Measurements from ENCODE around the gene CCSER2.
"Not testable (repeated sequence)": the region's sequence is repeated elsewhere in the genome, so short reads cannot be mapped to it uniquely, and the experiment has no call there.

Gene CCSER2

DNA sequence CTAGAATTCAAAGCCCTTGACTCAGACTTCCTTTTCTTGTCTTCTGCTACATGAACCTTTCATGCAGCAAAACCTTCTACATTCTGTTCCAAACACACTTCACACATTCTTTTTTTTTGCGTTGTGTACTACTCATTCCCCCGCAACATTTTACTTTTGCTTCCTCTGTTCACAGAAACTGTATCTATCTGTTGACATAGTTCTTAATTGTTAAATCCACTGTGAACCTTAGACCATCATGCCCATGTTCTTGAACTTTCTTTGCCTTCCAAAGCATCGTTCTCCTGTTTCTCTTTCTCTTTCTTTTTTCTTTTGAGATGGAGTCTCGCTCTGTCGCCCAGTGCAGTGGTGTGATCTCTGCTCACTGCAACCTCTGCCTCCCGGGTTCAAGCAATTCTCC lies 14.2 kb downstream of the CCSER2 start:
- in situ Hi-C loops (cut with HindIII; ENCODE audit: low sequenced_read_pairs), result no loop called here

DNA sequence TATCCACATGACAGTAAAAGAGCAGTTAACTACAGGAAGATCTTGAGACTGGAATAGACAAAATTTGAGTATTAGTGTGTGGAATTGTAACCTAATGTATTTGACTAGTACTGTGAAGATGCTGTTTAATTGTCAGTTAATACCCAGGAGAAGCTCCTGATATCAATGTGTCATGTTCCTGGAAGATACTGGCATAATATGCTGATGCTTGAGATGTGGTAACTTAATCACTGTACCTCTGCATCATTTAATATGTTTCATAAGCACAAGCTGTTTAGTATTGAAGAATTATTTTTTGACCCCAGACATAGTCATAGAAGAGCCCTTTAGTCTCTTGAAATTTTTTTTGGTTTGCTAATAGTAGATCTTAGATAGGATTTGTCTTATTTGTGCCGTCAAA lies 15.4 kb downstream of the CCSER2 start:
- TF ChIP-seq, protein P1, sequence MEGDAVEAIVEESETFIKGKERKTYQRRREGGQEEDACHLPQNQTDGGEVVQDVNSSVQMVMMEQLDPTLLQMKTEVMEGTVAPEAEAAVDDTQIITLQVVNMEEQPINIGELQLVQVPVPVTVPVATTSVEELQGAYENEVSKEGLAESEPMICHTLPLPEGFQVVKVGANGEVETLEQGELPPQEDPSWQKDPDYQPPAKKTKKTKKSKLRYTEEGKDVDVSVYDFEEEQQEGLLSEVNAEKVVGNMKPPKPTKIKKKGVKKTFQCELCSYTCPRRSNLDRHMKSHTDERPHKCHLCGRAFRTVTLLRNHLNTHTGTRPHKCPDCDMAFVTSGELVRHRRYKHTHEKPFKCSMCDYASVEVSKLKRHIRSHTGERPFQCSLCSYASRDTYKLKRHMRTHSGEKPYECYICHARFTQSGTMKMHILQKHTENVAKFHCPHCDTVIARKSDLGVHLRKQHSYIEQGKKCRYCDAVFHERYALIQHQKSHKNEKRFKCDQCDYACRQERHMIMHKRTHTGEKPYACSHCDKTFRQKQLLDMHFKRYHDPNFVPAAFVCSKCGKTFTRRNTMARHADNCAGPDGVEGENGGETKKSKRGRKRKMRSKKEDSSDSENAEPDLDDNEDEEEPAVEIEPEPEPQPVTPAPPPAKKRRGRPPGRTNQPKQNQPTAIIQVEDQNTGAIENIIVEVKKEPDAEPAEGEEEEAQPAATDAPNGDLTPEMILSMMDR (IDR thresholded peaks at IDR 0.05; ENCODE audit: low read depth, low read length), result no peak
- no peak for DNase-seq (ENCODE audit: low read depth, low spot score)
- in situ Hi-C loops (cut with HindIII; ENCODE audit: low sequenced_read_pairs), result no loop called here
- no peak overlapping the region for H3K4me3 ChIP-seq (ENCODE audit: low read depth, low read length)

More for the DNA sequence above, 14.2 kb downstream of the CCSER2 start:
- no peak for DNase-seq (ENCODE audit: low read depth, low spot score)
- H3K4me3 ChIP-seq (ENCODE audit: low read depth, low read length), result no peak overlapping the region
- TF ChIP-seq, protein P1 (IDR thresholded peaks at IDR 0.05; ENCODE audit: low read depth, low read length), result no peak

DNA sequence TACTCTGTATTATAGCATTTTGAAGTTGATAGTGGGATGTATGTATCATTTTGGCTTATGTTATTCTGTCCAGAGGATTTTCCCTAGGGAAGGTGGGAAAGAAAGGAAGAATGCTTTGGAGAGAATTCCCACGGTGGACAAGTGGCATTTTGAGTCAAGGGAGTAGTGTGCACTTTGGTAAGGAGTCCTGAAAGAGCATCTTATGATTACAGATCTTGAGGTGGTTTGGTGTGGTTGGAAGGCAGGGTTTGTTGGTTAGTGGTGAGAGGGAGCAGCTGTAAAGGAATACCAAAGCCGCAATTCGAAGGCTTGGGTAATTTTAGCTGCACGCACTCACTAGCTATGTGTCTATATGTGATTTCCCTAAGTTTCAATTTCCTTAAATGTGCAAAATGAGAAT lies 16.1 kb downstream of the CCSER2 start:
- in situ Hi-C loops (cut with HindIII; ENCODE audit: low sequenced_read_pairs), result no loop called here
- H3K4me3 ChIP-seq (ENCODE audit: low read depth, low read length), result no peak overlapping the region
- TF ChIP-seq, protein P1 (IDR thresholded peaks at IDR 0.05; ENCODE audit: low read depth, low read length), result no peak
- DNase-seq (ENCODE audit: low read depth, low spot score), result no peak

DNA sequence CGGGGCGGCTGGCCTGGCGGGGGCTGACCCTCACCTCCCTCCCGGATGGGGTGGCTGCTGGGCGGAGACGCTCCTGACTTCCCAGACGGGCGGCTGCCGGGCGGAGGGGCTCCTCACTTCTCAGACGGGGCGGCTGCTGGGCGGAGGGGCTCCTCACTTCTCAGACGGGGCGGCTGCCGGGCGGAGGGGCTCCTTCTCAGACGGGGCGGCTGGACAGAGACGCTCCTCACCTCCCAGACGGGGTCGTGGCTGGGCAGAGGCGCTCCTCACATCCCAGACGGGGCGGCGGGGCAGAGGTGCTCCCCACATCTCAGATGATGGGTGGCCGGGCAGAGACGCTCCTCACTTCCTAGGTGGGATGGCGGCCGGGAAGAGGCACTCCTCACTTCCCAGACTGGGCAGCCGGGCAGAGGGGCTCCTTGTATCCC lies 19.2 kb downstream of the CCSER2 start:
- DNase-seq (ENCODE audit: low read depth, low spot score); in situ Hi-C loops (cut with HindIII; ENCODE audit: low sequenced_read_pairs); H3K4me3 ChIP-seq (ENCODE audit: low read depth, low read length): not testable (repeated sequence)

DNA sequence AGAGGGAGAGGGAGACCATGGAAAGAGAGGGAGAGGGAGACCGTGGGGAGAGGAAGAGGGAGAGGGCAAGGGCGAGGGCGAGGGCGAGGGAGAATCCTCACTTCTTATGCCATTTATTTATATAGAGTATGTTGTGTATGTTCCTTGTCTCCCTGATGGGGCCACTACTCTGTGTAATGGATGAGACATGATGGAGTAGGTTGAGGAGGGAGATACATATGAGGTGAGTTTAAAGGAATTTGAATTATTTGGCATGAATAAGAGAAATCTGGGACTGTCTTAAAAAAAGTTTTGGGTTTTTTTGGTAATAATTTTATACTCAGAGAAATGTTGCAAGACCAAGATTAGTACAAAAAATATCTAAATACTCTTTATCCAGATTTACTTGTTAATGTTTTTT lies 20.1 kb downstream of the CCSER2 start:
- no peak for DNase-seq (ENCODE audit: low read depth, low spot score)
- H3K4me3 ChIP-seq (ENCODE audit: low read depth, low read length), result no peak overlapping the region
- TF ChIP-seq, protein P1 (IDR thresholded peaks at IDR 0.05; ENCODE audit: low read depth, low read length), result no peak
- in situ Hi-C loops (cut with HindIII; ENCODE audit: low sequenced_read_pairs), result no loop called here

DNA sequence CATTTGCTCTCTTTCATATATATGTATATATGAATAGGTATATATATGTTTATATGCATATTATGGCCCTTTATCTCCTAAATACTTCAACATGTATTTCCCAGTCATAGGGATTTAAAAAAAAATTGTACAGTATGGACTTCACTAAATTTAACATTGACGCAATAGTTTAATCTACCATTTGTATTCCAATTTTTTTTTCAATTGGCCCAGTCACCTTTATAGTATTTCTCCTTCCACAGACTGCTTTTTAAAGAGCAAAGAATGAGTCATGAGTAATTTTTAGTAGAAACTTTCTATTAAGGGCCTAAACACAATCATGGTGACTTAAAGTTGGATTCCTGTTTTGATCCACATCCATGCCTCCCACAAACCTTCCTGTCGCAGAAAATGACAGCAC lies 20.5 kb downstream of the CCSER2 start:
- DNase-seq (ENCODE audit: low read depth, low spot score), result peak; percentile 84
- TF ChIP-seq, protein P1 (IDR thresholded peaks at IDR 0.05; ENCODE audit: low read depth, low read length), result no peak
- no peak overlapping the region for H3K4me3 ChIP-seq (ENCODE audit: low read depth, low read length)
- in situ Hi-C loops (cut with HindIII; ENCODE audit: low sequenced_read_pairs), result no loop called here

DNA sequence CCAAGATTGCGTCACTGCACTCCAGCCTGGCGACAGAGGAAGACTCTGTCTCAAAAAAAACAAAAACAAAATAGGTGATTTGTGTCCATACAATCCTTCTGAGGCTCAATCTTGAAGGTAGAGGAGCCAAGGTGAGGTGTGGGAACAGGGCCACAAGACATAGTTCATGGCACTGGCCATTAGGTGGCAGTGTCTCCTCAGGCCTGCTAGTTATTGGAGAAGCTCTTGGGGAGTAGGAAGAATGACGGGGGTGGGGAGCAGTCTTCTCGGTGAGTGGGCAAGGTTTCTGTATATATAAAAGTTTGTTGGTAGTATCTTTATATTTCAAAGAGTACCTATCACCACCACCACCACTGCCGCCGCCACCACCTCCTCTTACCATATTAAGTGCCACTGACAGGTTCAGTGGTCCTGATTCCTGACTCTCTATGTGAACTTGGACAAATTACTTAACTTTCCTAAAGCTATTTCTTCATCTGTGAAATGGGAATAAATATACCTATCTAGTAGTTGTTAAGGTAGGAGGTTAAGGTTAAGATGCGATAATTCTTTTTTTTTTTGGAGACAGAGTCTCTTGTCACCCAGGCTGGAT lies 24.0 kb downstream of the CCSER2 start:
- H3K4me3 ChIP-seq (ENCODE audit: low read depth, low read length), result no peak overlapping the region
- in situ Hi-C loops (cut with HindIII; ENCODE audit: low sequenced_read_pairs), result no loop called here
- DNase-seq (ENCODE audit: low read depth, low spot score), result peak; percentile 62
- TF ChIP-seq, protein P1 (IDR thresholded peaks at IDR 0.05; ENCODE audit: low read depth, low read length), result peak; percentile 86

All from astrocyte of the spinal cord (primary cell).